GM12878 (cell line): ENCODE data around the gene HOXD3. TPM values are rescaled to one million over a fixed set of nuclear protein-coding genes. Genes with fewer than 3 reads are reported as not detected.

Source experiments
- ATAC-seq: fragments of 200-7000 bp; cut with Tn5 transposase; 3 replicates; pipeline ENCODE4 v1.9.1; 2020; ENCODE audit warnings: mild to moderate bottlenecking, moderate library complexity
- BruUV-seq: library from RNA; stranded (reverse); fragments of 400-500 nt; replicated peaks from 2 replicates; lab custom pipeline; 2021; lab: Mats Ljungman, UMichigan
- CTCF ChIA-PET: fragments of 300-600 bp; sonication (Branson Sonifier 250); formaldehyde crosslinking; extraction: SDS; loops from one replicate; lab custom pipeline; 2021; ENCODE audit warnings: inconsistent platforms; lab: Yijun Ruan, JAX
- POLR2A ChIA-PET: fragments of 350-600 bp; formaldehyde crosslinking; extraction: SDS; loops from one replicate; lab custom pipeline; 2021; ENCODE audit warnings: inconsistent platforms; lab: Charles Lee
- RAD21 ChIA-PET: fragments of 300-600 bp; sonication (Branson Sonifier 250); formaldehyde crosslinking; loops from one replicate; lab custom pipeline; 2023; ENCODE audit warnings: antibody characterized with exemption; ENCODE audit not compliant: unreplicated experiment; lab: Charles Lee
- SMC1A ChIA-PET: fragments of 300-600 bp; sonication (Branson Sonifier 250); formaldehyde crosslinking; loops from one replicate; lab custom pipeline; 2023; ENCODE audit not compliant: unreplicated experiment, uncharacterized antibody; lab: Charles Lee
- DNase-seq: peaks from one replicate; pipeline ENCODE4 v3.0.0-alpha.2; 2011; ENCODE audit warnings: low read depth, low spot score
- FAIRE-seq: peaks from 3 replicates; lab custom pipeline; 2011; peaks lifted over from hg19 to GRCh38; lab: Jason Lieb, UNC
- H2AFZ ChIP-seq: 2 replicates; pipeline ENCODE4 v1.6.0; 2011; ENCODE audit warnings: low read depth, low read length, control low read depth; ENCODE audit not compliant: control insufficient read depth
- H3K27ac ChIP-seq: 2 replicates; pipeline ENCODE4 v1.5.1; 2011; ENCODE audit warnings: control low read depth; ENCODE audit not compliant: control insufficient read depth, insufficient read depth
- H3K27me3 ChIP-seq, 2 experiments: replicated peaks in 1 of 2; 2 replicates each; pipeline versions ENCODE4 v1.6.0 to v1.6.1; 2011; ENCODE audit warnings: low read length in 1 of 2; ENCODE audit not compliant: control insufficient read depth in 2 of 2, insufficient read depth in 2 of 2
- H3K36me3 ChIP-seq, 2 experiments: 2 replicates each; pipeline ENCODE4 v1.5.1; 2011; ENCODE audit warnings: low read length in 1 of 2; ENCODE audit not compliant: control insufficient read depth in 2 of 2, insufficient read depth in 2 of 2
- H3K4me1 ChIP-seq: 2 replicates; pipeline ENCODE4 v1.6.1; 2011; ENCODE audit warnings: mild to moderate bottlenecking, low read length, moderate library complexity, mixed read lengths; ENCODE audit not compliant: control insufficient read depth, insufficient read depth
- H3K4me2 ChIP-seq: 2 replicates; pipeline ENCODE4 v1.6.0; 2011; ENCODE audit warnings: control low read depth; ENCODE audit not compliant: control insufficient read depth, insufficient read depth
- H3K4me3 ChIP-seq: fragments of 200-600 bp; sonication (generic); 2 replicates; pipeline ENCODE4 v1.5.1; 2016
- H3K79me2 ChIP-seq: 2 replicates; pipeline ENCODE4 v1.6.0; 2011; ENCODE audit warnings: low read length; ENCODE audit not compliant: control insufficient read depth, insufficient read depth
- H3K9ac ChIP-seq: 2 replicates; pipeline ENCODE4 v1.8.0; 2011; ENCODE audit warnings: low read length, control low read depth, mixed read lengths; ENCODE audit not compliant: control insufficient read depth, insufficient read depth
- H3K9me3 ChIP-seq: replicated peaks from 3 replicates; pipeline ENCODE4 v1.5.1; 2011; ENCODE audit warnings: mild to moderate bottlenecking, low read length; ENCODE audit not compliant: control insufficient read depth, insufficient read depth
- H4K20me1 ChIP-seq: 2 replicates; pipeline ENCODE4 v1.6.0; 2011; ENCODE audit not compliant: control insufficient read depth, insufficient read depth
- ATF3 ChIP-seq: IDR thresholded peaks from 2 replicates; pipeline ENCODE4 v1.6.1; 2011; ENCODE audit warnings: low read depth, mild to moderate bottlenecking, low read length, moderate library complexity, borderline replicate concordance; ENCODE audit errors: extremely low read depth
- BCL11A ChIP-seq: IDR thresholded peaks from 2 replicates; pipeline ENCODE4 v1.6.1; 2011; ENCODE audit warnings: low read depth, low read length
- ELK1 ChIP-seq: IDR thresholded peaks from 2 replicates; pipeline ENCODE4 v1.6.1; 2012; ENCODE audit warnings: low read depth, low read length, improper control_type of control experiment
- IKZF1 ChIP-seq: fragments of 450-650 bp; conservative IDR thresholded peaks from 2 replicates; pipeline ENCODE4 v1.6.1; 2017; ENCODE audit warnings: antibody characterized with exemption, mild to moderate bottlenecking
- PAX8 ChIP-seq: fragments of 450-650 bp; IDR thresholded peaks from 2 replicates; pipeline ENCODE4 v1.6.1; 2017; ENCODE audit warnings: mild to moderate bottlenecking, moderate library complexity
- POLR2AphosphoS5 ChIP-seq: IDR thresholded peaks from 2 replicates; pipeline ENCODE4 v1.6.1; 2011; ENCODE audit warnings: mild to moderate bottlenecking, low read length, inconsistent platforms
- SIX5 ChIP-seq: IDR thresholded peaks from 2 replicates; pipeline ENCODE4 v1.6.1; 2011; ENCODE audit warnings: mild to moderate bottlenecking, low read depth, low read length, moderate library complexity; ENCODE audit not compliant: severe bottlenecking
- SMARCA5 ChIP-seq: fragments of 450-650 bp; IDR thresholded peaks from 2 replicates; pipeline ENCODE4 v1.6.1; 2017; ENCODE audit warnings: mild to moderate bottlenecking
- SP1 ChIP-seq: IDR thresholded peaks from one replicate; pipeline ENCODE4 v1.6.1; 2011; ENCODE audit warnings: low read depth, low read length
- WRNIP1 ChIP-seq: IDR thresholded peaks from 2 replicates; pipeline ENCODE4 v1.6.1; 2011; ENCODE audit warnings: low read depth, low read length, improper control_type of control experiment, borderline replicate concordance
- WGBS: methylation state at CpG from one replicate; pipeline ENCODE4 v1.1.6; 2016; ENCODE audit warnings: low lambda C conversion rate; ENCODE audit not compliant: insufficient replicate concordance, insufficient coverage; ENCODE audit errors: missing lambda C conversion rate; 5-methylcytosine and 5-hydroxymethylcytosine counted together
- in situ Hi-C: fragments of 300-500 bp; cut with MboI; formaldehyde crosslinking; loops from 9 replicates; pipeline ENCODE4 v1.14.3; 2018; ENCODE audit warnings: mixed read lengths
- intact Hi-C: fragments of 100-400 bp; cut with micrococcal nuclease; formaldehyde crosslinking; loops from one replicate; pipeline ENCODE4 v1.14.2; 2022; ENCODE audit not compliant: unreplicated experiment
- polyA plus RNA-seq, 11 experiments: library from polyadenylated mRNA; depleted of rRNA in 4 of 11; unstranded in 6 of 11; stranded (reverse) in 5 of 11; fragments of >200 nt; fragmentation: Nextera tagmentation in 4 of 11; fragmentation: Illumina TruSeq in 1 of 11; extraction: Ambion mirVana in 4 of 11; extraction: Trizol in 1 of 11; gene quantifications; 1 replicate in 1 of 11; 2 replicates in 10 of 11; pipeline versions ENCODE4 v1.2.1 to v1.2.3, GENCODE V29; 2011 to 2016; ENCODE audit warnings: inconsistent platforms in 2 of 11, missing spikeins in 2 of 11, low read depth in 1 of 11
- total RNA-seq, 4 experiments: library from RNA; depleted of rRNA in 3 of 4; stranded (reverse); fragments of >200 nt in 3 of 4; fragmentation: Illumina TruSeq in 1 of 4; extraction: Trizol in 1 of 4; gene quantifications; 2 replicates each; pipeline versions ENCODE4 v1.2.1 to v1.2.3, GENCODE V29; 2013 to 2021

The HOXD3 gene
- total and polyA plus RNA-seq, 10 of the 15 experiments (the other 5 are each of a cell fraction or from before 2014, with no cell fraction given): not detected

- 24% methylated on average over 7 of the region's 7 CpGs for WGBS
- FAIRE-seq (no peak), DNase-seq (no peak), ATAC-seq (no peak)
- Histone ChIP-seq H3K27ac (no peak overlapping the region), H2AFZ (no peak overlapping the region), H3K27me3 (peaks cover 10 to 38% of the 10 kb centered on the region in 2 experiments), H3K9ac (no peak overlapping the region), H4K20me1 (no peaks in the 10 kb centered on the region), H3K9me3 (no peaks in the 10 kb centered on the region; the same call in 2 of the 3 replicates), H3K4me1 (no peaks in the 10 kb centered on the region), H3K79me2 (no peaks in the 10 kb centered on the region), H3K4me3 (no peak overlapping the region), H3K36me3 (no peaks in the 10 kb centered on the region), H3K4me2 (no peak overlapping the region)
- ChIA-PET RAD21 (interaction anchor here (0.7 kb wide), 1 partner anchor 12 kb away, joined by 4 read pairs; no protein-coding TSS in a partner anchor), POLR2A (interaction anchor here (0.6 kb wide), 1 partner anchor 68 kb away, joined by 4 read pairs; no protein-coding TSS in a partner anchor), SMC1A (no interaction called here), CTCF (interaction anchor here (1.7 kb wide), 1 partner anchor 379 kb away, joined by 4 read pairs; no protein-coding TSS in a partner anchor)
- BruUV-seq: no TSS peak
- in situ Hi-C loops (no loop called here), intact Hi-C loops (no loop called here)
- TF ChIP-seq SP1 (no peak), ELK1 (no peak), SMARCA5 (no peak), IKZF1 (no peak), WRNIP1 (no peak), PAX8 (no peak), SIX5 (no peak), BCL11A (no peak), ATF3 (no peak), POLR2AphosphoS5 (no peak)
Observed at GRCh38 chr2:176175709-176176607, 18.9 kb downstream of the HOXD3 start.
